Left forelimb (tissue), 1 donor: ENCODE results near the gene C11orf91.
"Not testable (repeated sequence)": the region's sequence is repeated elsewhere in the genome, so short reads cannot be mapped to it uniquely, and the experiment has no call there.

Experiments used
- DNase-seq: peaks from one replicate; pipeline ENCODE4 v3.0.0-alpha.2; 2018; ENCODE audit warnings: low spot score

The C11orf91 gene

DNA sequence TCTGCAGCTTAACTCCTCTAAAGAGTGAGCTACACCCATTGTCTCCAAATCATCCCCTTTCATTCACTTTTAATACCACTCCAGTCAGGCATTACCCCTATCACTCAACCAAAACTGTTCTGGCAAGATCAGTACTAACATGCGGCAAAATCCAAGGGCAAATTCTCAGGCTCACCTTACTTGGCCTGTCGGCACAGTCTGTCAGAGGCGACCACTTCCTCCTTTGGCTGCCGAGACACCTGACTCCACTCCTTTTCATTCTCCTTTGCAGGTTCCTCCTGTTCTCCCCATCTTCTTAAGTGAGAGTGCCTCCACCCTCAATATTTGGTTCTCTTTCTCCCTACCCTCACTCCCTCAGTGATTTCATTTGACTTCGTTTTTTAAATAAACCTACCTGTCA, 4.2 kb downstream of the C11orf91 start:
- no peak for DNase-seq

DNA sequence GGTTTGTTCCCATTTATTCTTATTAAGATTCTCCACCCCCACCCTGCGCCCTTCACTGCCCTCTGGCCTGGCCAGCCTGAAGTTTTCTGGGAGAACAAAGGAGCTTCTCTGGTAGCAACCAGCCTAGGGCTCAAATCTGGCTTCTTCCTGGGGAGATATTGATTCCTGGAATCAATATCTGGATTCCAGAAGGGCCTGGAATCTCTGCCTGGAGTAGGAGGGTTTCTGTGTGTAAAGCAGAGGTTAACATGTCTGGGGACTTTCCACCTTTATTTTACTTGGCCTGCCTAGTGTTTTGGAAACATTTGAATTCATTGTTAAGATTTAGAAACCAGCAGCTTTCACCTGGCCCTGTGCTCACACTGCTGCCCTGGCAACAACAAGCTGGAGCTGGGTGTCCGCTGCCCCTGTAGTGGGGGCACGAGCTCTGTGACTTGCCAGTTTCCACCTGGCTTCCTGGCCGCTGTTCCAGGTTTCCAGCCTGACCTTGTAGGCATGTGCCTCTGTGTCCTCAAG, 5.5 kb downstream of the C11orf91 start:
- DNase-seq, result no peak

DNA sequence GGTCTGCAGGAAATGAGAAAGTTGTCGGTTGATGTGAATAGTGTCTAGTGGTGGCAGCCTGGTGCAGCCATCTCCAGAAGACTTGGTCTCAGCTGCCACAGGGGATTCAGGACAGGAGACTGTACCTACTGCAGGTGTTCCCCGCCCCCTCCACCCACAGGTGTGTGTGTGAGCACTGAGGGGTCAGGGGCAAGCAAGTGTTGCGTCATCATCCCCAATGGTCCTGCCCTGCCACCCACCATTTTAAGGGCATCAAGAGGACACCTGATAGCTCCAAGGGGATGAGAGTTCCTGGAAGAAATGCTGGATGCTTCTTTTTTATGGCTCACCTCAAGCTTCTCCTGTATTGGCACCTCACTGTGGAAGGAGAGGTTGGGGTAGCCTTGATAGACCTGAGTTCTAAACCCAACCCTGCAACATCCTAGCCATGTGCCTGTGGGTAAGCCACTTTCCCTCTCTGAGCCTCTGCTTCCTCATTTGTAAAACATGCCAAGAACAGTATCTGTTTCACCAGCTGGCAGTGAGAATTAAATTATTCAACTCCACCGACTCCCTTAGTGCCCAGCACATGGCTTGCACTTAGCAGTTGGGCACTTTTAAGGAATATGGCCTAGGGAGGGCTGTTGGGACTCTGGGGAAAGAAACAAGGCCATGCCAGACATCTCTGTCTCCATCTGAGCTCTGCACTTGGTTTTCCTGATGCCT, 6.1 kb downstream of the C11orf91 start:
- DNase-seq, result no peak

DNA sequence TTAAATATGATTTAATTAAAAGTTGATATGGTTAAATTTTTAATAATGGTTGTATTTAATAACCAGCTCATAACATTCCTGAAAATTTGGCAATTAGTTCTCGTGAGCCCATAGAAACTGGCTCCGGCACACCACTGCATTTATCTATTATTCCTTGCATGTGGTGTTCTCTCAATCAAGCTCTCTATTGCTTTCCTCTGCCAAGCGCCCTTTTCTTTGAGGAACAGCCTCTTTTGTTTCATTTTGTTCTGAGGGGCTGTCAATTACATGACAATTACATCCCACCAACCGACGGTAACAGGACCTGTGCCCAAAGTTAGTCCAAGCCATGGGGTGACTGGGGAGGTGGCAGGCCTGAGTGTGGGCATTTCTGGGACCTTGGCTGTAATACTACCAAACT, 8.1 kb downstream of the C11orf91 start:
- no peak for DNase-seq

- DNase-seq, result no peak
Observed at GRCh38 chr11:33692013-33692504, 8.6 kb downstream of the C11orf91 start.

GRCh38 chr11:33691066-33691864, 9.4 kb downstream of the C11orf91 start:
- DNase-seq, result no peak

- no peak for DNase-seq
Observed at GRCh38 chr11:33690290-33691065, 10.1 kb downstream of the C11orf91 start.

GRCh38 chr11:33689501-33689900, 11.1 kb downstream of the C11orf91 start:
- DNase-seq, result no peak

DNA sequence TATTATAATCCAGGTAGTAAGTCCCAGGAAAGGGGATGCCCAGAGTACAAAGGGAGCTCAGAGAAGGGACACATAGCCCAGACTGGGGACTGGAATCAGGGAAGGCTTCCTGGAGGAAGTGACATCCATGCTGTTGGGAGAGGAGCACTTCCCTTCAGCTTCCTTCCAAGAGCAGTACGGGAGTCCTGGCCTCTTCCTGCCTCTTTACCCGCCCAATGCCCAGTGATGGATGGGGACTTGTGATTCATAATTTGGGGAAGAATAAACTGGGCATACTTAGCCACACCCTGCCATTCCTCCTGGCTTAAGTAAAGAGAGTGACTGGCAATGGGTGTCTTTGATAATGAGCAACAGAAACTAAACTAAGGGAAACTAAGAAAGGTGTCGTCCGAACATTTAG, 11.5 kb downstream of the C11orf91 start:
- no peak for DNase-seq

- no peak for DNase-seq
Observed at GRCh38 chr11:33687733-33688479, 12.7 kb downstream of the C11orf91 start.

DNA sequence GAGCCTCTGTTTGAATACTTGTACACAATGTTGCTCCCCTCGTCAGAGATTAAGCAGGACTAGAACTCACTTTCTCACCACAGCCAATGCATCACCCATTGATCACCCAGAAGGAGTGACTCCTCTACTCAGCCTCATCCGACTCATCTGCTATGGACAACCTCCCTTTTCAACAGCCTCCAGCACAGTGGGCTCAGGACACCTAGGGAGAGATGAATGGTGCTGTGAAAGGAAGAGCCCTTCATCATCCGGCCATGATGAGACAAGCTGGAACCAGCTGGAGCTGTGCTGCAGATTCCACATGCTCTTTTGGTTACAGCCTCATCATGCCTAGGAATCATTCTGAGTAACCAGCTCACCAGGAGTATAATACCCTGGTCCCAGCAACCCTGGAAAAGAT, 15.5 kb downstream of the C11orf91 start:
- DNase-seq, result no peak

DNA sequence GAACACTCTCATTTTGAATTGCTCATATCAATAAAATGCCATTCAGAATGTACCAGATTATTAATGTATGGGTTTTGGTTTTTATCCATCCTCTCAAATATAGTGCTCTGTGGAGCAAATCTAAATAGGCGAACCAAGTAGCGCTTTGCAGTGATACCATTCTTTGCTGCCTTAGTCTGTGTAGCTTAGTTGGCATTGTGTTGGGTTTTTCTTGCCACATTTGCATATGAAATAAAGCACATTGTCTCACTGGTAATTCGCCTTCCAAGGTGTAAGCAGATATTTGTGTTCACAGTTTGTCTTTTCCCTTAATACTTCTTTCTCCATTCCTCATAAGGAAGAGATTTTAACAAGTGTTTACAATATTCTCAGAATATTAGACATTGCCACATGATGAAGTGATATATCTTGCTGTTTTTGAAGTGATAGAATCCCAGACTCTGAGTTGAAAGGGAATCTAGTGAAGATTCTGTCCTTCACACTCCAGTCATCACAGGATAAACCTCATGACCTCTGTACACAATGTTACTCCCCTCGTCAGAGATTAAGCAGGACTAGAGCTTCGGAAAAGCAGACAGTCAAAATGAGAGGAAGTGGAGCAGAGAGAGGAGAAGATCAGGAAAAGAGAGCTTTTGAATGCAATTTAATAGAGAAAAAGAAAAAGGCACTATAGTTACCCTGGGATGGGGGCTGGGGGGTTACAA, 16.5 kb downstream of the C11orf91 start:
- no peak for DNase-seq

DNA sequence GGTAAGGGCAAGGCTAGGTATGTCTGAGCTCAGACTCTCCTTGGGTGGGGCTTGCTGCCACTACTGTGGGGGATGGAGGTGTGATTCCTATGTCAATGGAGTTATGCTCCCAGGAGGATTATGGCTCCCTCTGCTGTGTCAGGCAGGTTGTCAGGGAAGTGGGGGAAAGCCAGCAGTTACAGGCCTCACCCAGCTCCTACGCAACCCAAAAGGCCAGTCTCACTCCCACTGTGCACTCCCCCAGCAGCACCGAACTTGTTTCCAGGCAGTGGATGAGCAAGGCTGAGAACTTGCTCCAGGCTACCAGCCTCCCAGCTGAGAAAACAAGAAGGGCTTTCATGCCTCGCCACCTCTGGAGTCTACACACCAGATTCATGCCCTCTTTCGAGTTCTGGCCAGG, 18.2 kb downstream of the C11orf91 start:
- DNase-seq, result no peak

- DNase-seq, result no peak
Observed at GRCh38 chr11:33682019-33682418, 18.6 kb downstream of the C11orf91 start.

GRCh38 chr11:33678616-33679015, 22.0 kb downstream of the C11orf91 start:
- not testable (repeated sequence) for DNase-seq

- DNase-seq, result no peak
Observed at GRCh38 chr11:33674035-33674814, 26.4 kb downstream of the C11orf91 start.

DNA sequence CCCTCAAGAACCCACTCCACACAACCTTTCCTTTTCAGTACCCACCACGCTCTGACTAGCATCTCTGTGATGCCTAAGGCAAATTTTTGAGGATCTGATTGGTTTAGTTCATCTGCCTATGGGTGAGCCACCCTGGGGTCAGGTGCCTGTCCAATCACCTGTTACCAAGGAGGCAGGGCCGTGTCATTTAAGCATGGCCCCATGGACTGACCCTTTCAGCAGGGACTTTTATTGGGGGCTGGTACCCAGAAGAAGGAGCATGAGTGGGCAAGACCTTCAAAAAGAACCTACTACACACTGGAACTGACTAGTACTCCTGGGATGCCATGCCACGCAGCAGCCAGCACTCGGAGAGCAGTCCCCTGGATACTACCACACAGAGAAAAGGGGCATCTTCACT, 28.4 kb downstream of the C11orf91 start:
- no peak for DNase-seq

DNA sequence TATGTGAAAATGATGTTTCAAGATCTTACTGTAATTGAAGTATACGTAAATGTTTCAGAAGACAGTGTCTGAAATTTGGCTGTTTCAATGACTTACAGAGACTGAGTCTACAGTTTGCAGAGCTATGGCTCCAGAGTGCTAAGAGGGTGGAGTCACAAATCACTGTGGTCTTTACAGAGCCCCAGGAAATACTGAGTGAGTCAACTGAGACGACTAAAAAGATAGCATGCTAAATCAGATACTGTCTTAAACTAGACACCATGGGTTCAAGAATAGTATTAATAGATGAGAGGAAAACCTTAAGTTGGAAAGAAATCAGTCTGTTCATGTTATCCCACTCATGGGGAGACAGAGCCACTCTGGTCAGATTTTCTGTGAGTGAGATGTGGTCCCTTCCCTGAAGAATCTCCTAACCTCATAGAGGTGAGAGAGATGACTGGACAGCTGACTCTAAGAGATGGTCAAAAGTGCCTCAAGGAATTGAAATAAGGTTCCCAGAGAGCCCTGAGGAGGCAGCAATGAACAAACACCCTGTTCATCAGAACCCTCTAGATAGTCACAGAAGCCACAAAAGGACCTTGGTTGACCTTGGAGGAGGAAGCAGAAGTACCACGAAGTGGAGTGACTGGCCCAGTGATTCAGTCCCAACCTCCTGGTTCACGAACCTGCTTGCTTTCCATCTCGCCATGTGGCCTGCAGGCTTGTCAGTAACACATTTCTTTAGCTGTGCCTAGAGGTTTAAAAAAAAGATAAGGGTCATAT, 30.2 kb downstream of the C11orf91 start:
- DNase-seq, result no peak

GRCh38 chr11:33669598-33670249, 30.9 kb downstream of the C11orf91 start:
- DNase-seq, result no peak
